Fibroblast of the conjunctiva (primary cell): Measurements from ENCODE around the gene FAM184A.

Source experiments
- DNase-seq: peaks from one replicate; pipeline ENCODE4 v3.0.0-alpha.2; 2010; ENCODE audit warnings: low read depth

The FAM184A gene

DNA sequence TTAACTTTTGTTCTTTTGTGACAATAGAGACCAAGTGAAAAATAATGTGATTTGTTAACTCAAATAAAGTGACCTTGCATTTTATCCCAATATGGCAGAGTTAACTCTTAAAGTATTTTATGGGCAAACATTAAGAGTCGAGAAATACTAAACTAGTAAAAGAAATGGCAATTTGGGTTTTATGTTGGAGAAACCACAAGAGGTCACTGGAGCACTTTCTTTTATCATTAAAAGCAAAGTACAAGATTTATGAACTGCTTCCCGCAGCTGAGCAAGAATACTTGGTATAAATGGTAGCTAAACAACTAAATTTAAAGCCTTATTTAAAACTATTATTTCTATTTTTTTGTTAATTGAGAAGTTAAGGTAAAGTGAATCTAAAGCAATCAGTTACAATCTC, 110.0 kb downstream of the FAM184A start:
- peak; percentile 14 for DNase-seq

DNA sequence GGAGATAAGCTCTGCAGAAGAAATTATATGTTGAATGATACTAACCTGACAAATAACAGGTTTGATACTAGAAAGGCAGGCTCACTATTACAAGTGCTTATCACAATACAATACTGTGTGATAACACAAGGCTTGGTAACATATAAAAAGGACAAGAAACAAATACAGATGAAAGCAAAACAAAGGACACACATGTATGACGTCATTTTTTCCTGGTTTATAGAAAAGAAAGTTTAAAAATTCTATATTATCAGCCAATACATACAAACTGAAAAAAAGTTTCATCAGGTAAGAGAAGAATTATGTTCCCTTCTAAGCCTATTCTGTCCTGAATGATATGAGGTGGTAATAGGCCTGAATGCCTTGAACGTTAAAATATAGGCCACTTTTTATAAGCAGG, 111.2 kb downstream of the FAM184A start:
- no peak for DNase-seq

DNA sequence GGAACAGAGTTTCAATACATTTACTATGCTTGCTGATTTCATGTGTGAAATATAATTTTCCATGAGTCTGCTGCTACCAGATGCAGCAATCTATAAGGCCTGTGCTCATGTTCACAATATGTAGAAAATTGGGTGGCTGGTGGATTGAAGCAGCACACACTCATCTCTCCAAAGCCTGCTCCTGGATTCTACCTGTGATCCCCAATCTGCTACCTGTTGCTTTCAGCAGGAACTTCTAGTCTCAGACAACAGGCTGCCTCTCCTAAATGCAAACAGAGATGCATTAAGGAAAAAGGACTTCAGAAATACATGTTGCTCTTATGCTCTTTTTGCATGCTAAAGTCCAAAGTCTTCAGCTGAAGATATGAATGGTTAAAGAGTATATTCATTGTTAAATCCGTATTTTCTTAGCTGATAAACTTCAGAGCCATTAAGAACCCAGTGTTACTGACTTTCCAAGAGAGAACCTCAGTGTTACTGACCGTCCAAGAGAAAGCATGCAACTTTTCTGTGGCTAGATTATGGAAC, 112.6 kb downstream of the FAM184A start:
- DNase-seq: no peak

DNA sequence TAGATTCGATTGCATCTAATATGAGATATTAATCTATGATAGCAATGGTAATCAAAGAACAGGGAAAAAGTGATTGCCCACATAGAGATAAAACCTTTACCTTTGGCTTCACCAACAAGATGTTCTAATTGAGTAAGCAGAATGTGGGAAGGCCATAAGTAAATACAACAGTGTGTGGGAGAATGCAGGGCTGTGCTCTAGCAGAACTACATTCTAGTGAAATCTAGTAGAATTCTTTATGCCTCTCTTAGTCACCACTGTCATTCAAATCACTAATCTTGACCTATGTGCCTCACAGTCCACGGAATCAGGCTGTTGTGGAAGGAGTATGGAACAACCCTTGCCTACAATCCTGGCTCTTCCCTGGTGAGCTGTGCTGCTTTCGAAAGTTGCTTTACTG, 113.1 kb downstream of the FAM184A start:
- no peak for DNase-seq

DNA sequence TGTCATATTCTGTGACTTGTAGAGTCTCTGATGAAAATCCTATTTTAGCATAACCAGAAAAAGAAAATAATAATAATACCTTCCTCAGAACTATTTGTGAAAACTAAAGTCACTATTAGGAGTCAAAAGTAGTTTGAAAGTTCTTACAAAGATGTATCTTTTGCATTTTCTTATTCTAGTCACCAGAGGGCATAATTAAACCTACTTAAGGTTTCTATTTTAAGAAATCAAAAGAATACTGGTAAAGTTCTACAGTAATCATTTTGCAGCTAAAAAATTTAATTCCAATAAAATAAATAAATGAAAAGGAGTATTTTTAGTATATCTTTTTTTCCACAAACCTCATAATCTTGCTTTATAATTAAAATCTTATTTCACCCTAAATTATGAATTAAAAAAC, 115.5 kb downstream of the FAM184A start:
- no peak for DNase-seq

DNA sequence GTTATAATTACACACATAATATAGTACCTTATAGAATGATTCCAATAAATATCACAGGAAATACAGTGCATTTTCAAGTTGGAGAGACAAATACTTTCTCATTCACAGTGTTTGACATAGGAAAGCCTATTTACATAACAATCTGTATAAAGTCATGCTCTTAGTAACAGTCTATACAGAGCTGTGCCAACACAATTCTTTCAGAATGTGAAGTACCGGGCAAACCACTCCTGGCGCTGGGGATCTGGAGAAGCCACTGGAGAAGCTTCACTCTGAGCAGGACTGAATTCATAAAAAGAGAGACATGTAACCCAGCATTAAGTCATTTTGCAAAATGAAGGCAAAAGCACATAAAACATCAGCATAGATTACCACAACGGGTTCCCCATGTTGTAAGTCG, 118.6 kb downstream of the FAM184A start:
- no peak for DNase-seq

DNA sequence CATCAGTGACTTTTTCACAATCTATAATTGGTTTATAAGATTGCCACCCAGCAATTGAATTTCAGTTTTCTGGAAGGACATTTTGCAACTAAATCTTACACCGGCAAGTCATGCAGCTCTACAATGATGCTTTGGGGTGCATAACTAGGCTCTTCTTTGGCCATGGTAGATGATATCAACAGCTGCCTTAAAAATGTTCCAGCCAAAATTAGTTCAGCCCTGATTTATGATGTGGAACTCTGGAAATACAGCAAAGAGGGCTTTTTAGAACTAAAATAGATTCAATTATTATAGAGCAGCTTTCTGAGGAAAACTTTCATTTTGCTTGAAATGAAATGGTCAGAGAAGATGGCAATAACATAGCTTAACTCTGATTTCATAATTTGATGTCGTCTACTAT, 125.1 kb downstream of the FAM184A start:
- no peak for DNase-seq

DNA sequence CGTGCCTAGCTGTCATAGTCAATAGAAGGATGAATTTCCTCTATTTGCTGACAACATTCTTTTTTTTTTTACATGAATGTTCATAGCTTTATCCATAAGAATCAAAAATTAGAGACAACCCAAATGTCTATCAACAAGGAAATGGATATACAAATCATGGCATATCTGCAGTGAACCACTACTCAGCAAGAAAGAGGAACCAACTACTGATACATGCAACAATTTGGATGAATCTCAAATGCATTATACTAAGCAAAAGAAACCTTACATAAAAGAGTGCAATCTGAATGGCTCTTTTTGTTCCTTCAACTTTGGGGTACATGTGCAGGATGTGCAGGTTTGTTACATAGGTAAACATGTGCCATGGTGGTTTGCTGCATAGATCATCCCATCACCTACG, 125.8 kb downstream of the FAM184A start:
- DNase-seq: no peak

DNA sequence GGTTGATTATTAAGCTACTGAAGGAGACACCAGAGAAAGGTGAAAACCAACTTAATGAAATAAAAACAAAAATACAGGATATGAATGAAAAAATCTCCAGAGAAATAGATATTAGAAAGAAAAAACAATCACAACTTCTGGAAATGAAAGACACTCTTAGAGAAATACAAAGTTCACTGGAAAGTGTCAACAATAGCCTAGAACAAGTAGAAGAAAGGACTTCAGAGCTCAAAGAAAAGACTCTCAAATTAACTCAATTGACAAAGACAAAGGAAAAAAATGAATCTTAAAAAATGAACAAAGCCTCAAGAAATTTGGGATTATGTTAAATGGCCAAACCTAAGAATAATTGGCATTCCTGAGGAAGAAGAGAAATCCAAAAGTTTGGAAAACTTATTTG, 133.2 kb downstream of the FAM184A start:
- DNase-seq: no peak

DNA sequence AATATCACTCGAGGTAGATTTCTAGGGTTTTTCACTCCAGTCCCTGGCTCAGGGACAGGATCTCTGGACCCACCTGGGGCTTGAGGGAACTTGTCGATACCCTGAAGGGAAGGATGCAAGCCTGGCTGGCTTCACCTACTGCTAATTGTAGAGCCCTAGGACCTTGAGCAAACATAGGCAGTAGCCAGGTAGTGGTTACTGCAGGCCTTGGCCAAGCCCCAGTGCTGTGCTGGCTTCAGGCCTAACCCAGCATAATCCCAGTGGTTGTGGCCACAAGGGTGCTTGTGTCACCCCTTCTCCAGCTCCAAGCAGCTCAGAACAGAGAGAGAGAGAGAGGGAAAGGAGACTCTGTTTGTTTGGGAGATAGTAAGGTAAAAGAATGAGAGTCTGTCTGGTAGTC, 137.7 kb downstream of the FAM184A start:
- DNase-seq: no peak

DNA sequence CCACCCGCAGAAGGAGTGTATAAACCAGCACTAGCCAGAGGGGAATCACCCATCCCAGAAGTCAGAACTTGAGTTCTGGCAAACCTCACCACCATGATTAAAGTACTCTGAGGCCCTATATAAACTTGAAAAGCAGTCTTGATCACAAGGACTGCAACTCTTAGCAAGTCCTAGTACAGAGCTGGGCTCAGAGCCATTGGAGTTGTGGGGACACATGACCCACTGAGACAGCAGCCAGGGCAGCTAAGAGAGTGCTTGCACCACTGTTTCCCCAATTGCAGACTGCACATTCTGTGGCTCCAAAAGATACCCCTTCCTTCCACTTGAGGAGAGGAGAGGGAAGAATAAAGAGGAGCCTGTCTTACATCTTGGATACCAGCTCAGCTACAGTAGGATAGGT, 138.8 kb downstream of the FAM184A start:
- no peak for DNase-seq

DNA sequence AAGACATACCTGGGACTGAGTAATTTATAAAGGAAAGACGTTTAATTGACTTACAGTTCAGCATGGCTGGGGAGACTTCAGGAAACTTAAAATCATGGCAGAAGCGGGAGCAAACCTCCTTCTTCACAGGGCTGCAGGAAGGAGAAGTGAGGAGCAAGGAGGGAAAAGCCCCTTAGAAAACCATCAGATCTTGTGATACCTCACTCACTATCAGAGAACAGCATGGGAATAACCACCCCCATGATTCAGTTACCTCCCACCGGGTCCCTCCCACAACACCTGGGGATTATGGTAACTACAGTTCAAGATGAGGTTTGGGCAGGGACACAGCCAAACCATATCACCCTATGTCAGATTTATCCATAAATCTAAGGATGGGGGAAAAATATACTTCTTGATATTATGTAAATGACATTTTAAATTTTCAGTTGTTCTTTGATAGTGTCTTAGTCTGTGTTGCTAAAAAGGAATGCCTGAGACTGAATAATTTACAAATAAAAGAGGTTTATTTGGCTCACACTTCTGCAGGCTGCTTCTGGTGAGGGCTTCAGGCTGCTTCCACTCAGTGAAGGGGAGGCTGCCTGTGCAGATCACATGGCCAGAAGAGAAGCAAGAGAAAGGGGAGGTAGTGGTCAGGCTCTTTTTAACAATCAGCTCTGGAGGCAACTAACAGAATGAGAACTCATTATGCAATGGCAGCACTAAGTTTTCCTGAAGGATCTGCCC, 142.3 kb downstream of the FAM184A start:
- DNase-seq: no peak

DNA sequence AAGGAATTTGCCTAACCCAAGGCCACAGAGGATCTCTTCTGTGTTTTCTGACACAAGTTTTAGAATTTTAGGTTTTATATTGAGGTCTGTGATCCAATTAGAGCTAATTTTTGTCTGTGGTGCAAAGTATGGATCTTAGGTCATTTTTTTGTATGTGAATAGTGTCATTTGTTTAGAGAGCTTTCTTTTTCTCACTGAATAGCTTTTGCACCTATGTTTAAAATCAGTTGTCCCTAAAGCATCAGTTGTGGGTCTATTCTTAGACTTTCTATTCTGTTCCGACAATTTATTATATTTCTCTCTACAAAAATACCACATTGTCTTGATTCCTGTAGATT, 143.2 kb downstream of the FAM184A start:
- DNase-seq: no peak

DNA sequence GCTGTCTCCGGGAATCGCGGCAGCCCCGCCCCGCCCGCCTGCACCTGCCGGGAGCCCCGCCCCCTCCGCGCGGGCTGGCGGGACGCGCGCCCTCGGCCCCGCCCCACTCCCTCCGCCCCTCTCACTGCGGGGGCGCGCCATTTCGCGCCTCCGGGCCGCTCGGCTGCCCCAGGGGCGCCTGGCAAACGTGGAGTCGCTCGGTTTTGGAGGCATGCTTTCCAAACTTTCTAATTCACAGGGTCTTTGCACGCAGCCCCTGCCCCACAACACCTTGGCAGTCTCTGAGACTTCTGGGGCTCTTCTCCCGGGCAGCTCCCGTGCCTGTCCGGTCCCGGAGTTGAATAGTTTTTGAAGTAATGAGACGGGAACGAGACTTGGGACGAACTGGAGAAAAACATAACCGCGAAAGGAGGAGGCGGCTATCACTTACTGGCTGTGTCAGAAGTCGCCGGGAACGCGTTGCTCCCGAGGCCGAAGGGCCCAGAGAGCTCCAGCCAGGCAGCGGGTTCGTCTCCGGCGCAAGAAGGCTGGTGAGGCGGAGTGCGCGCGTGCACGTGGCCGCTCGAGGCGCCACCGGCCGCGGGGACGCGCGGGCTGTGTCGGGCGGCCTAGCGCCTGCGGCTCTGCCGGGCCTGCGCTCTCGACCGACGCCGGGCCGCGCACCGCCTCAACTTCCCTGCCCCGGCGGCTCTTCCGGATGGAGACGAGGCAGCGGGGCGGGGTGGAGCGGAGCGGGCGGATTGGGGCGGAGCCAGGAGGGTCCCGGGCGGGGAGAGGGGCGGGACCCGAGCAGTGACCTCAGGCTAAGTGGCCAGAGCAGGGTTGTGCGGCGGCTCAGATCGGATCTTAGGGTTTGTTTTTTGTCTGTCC, 143.8 kb downstream of the FAM184A start, which contains the start of gene MCM9:
MCM9 (minus strand) TSS at position 699 of the 870 bp plus-strand sequence. CDS start 3,436 bp downstream, outside the sequence.
- peak; percentile 72 for DNase-seq

DNA sequence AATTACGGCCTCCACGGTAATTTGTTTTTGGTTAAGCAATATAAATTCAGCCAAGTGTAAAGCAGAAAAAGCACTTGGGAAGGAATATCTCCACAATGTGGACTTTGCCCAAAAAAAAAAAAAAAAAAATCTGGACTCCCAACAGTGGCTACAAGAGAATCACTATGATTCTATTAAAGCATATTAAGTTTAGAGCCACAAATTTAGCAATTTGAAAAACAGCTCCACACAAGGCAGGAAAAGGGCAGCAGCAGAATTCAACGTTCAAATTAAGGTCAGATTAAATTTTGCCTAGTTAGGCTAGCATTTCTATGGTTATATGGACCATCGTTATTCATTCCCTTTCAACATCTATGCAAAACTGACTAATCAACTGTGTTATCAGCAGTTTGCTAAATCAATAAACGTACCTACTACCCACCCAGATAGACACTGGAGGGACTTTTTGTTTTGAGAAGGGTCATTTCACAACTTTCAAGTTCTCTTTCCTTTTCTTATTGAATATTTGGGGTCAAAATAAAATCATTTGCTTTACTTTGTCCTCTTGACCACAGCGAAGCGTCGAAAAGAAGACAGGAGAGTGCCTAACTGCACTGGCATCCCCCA, 144.5 kb downstream of the FAM184A start:
- no peak for DNase-seq

DNA sequence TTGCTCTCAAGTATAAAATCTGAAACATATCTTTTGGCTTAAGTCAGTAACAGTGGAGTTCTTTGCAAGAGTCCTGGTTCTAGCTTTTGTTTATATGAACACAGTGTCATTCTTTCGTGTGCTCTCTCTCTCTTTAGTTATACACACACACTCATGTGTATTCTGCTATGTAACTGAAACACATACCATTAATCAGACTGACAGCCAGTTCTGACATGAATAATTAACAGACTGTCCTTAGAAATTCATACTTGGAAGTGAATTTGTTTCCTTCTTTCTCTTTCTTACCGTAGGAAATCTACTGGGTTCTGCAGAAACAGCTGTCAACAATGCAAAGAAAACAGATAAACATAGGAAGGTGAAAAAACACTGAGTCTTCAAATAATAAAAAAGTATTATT, 146.0 kb downstream of the FAM184A start:
- no peak for DNase-seq

DNA sequence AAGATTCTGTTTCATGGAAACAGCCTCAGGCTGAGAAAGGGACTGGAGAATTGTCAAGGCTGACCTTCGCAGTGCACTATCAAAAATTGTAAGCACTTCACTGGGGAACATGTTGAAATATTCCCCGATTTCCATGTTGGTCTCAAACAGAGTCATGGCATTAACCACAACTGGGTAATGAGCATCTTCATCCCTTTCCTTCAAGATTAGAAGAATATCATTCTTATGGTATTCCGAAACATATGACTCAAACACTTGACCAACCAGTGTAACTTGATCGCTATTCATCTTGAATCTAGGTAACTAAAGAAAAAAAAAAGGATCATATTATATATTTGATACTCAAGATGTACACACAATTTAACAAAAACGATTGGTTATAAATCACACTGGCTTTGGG, 147.0 kb downstream of the FAM184A start:
- DNase-seq: no peak

DNA sequence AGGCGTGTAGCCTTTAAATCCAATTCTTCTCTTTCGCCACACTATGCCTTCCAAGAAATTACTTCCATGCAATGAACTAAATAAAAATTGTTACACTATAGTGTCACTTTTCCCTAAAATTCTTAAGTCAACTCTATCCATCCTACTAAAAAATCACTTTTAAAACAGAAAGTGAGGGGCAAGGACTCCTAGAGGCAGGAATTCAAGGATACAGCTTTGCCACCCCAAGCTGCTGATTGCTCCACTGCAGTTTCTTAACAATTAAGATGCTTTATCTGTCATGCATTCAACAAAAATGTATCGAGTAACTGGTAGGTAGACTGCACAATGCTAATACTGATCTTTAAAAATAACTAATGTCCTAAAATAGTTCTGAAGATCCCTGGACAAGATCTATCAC, 147.8 kb downstream of the FAM184A start:
- no peak for DNase-seq

DNA sequence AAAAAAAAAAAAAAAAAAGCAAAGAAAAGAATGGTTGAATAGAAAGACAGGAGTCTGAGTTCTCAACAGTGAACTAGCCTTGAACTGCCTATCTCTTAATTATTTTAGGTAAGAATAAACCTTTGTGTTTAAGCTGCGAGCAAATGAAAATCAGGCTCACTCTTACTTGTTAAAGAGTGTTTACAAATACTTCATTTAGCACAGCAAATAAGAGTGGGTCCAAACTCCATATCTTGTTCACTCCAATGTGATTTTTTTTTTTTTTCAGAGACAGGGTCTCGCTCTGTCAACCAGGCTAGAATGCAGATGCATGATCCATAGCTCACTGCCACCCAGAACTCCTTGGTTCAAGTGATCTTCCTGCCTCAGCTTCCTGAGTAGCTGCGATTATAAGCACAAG, 155.4 kb downstream of the FAM184A start:
- DNase-seq: no peak

DNA sequence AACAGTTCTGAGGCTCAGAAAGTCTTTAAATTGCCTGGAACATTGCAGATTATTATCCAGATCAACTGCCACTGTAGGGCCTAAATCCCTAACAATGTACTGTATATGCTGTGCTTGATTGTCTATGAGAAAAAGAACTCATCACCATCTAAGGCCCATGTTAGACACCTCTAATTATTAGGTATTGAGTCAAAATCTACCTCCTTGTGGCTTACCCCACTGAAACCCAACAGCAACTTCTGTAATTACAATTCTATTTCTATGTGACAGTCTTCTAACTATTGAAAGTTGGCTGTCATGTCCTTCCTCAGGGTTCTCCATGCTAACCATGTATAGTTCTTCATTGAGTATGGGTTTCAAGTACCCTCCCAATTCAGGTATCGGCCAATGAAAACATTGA, 157.4 kb downstream of the FAM184A start:
- no peak for DNase-seq

DNA sequence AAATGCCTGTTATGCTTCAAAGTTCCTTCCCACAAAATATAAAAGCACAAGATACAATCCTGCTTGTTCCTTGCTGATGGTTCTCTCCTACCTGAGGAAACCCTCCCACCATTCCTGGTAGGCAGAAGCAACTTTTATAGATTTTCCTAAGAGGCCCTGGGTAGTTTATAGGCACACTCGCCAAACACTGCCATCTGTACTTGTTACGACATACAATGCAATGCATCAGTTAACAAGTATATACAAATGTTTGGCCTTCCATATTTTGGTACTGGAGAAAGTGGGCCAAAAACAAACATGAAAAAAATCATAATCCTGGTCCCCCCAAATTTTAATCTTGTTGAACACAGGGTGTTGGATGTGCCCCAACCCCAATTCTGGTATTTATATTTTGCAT, 160.1 kb downstream of the FAM184A start:
- no peak for DNase-seq

DNA sequence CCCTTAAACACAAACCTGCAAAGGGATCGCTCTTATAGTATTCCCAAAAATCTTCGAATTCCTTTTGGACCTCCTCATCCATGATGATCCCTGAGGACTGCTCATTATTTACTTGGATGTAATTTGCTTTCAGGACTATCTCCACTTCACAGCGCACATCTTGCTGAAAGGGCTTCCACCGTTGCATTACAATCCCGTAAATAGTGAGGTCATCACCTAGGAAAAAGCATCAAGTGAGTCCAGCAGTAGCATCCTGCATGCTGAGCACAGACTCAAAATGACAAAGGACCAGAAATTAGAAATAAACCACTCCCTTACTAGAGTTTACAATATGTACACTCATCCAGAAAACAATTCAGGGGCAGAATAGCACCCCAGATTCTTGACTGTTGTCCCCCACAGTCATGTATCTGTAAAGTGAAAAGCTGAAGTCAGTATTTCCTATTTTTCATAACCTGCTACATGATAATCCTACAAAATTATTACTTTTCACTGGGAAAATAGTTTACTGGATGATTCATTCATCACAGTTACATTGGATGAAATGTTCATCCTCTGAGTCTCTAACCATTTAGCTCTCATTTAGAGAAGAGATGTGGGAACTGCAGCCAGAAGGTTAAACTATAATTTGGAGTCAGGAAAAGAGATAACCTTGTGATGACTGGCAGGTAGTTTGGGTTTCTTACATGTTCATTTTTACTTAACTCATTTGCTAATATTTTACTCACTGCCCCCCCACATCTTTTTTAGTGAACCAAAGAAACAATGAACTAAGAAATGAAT, 160.7 kb downstream of the FAM184A start:
- no peak for DNase-seq
